IgD-negative memory B cell (primary cell): ENCODE results near the gene SOX1. TPM values are rescaled to one million over a fixed set of nuclear protein-coding genes. Genes with fewer than 3 reads are reported as not detected.

Source experiments
- H3K27ac Mint-ChIP-seq, 3 donors: one replicate each; pipeline ENCODE4 v1.8.0; 2020 to 2022; ENCODE audit warnings: mild to moderate bottlenecking in 3 of 3, mixed read lengths in 3 of 3, moderate library complexity in 1 of 3
- H3K27me3 Mint-ChIP-seq: one replicate; pipeline ENCODE4 v1.8.0; 2021; ENCODE audit warnings: mixed read lengths
- H3K36me3 Mint-ChIP-seq: one replicate; pipeline ENCODE4 v1.8.0; 2020; ENCODE audit warnings: mild to moderate bottlenecking, mixed read lengths
- H3K4me1 Mint-ChIP-seq, 3 donors: one replicate each; pipeline ENCODE4 v1.8.0; 2020 to 2022; ENCODE audit warnings: mixed read lengths in 3 of 3, mild to moderate bottlenecking in 1 of 3
- H3K4me3 Mint-ChIP-seq, 4 donors: one replicate each; pipeline ENCODE4 v1.8.0; 2020 to 2022; ENCODE audit warnings: mild to moderate bottlenecking in 4 of 4, mixed read lengths in 4 of 4, moderate library complexity in 3 of 4
- H3K9me3 Mint-ChIP-seq, 3 donors: one replicate each; pipeline ENCODE4 v1.8.0; 2020 to 2021; ENCODE audit warnings: mixed read lengths in 3 of 3, mild to moderate bottlenecking in 1 of 3
- polyA plus RNA-seq: library from polyadenylated mRNA; unstranded; fragments of 300-500 nt; fragmentation: Illumina TruSeq; gene quantifications from one replicate; pipeline ENCODE4 v1.2.3, GENCODE V29; 2021

The SOX1 gene
- polyA plus RNA-seq, 1 donor from 2014 or later = not detected

- Mint-ChIP-seq H3K9me3 (peaks cover 0 to 8% (median 3%) of the 10 kb centered on the region in 3 donors), H3K27ac (peak overlapping the region in 1 of 3 donors; percentile 56), H3K4me1 (peaks cover 0 to 3% (median 0%) of the 10 kb centered on the region in 3 donors), H3K4me3 (peak overlapping the region in 2 of 4 donors; percentile 22 to 57), H3K36me3 (no peaks in the 10 kb centered on the region), H3K27me3 (peaks cover 44% of the 10 kb centered on the region)
Observed at GRCh38 chr13:112055036-112055914, 11.7 kb upstream of the SOX1 start.

GRCh38 chr13:112055915-112056269 lies 11.1 kb upstream of the SOX1 start:
- H3K4me1 Mint-ChIP-seq = peaks cover 0 to 3% (median 0%) of the 10 kb centered on the region in 3 donors
- no peak overlapping the region for H3K27ac Mint-ChIP-seq
- H3K27me3 Mint-ChIP-seq = peaks cover 49% of the 10 kb centered on the region
- peaks cover 0 to 8% (median 3%) of the 10 kb centered on the region in 3 donors for H3K9me3 Mint-ChIP-seq
- H3K36me3 Mint-ChIP-seq = no peaks in the 10 kb centered on the region
- no peak overlapping the region for H3K4me3 Mint-ChIP-seq

GRCh38 chr13:112056284-112056727 lies 10.6 kb upstream of the SOX1 start:
- H3K27me3 Mint-ChIP-seq = peaks cover 49% of the 10 kb centered on the region
- no peak overlapping the region for H3K4me3 Mint-ChIP-seq
- H3K9me3 Mint-ChIP-seq = peaks cover 0 to 8% (median 3%) of the 10 kb centered on the region in 3 donors
- no peaks in the 10 kb centered on the region for H3K36me3 Mint-ChIP-seq
- no peak overlapping the region for H3K27ac Mint-ChIP-seq
- peaks cover 0 to 3% (median 0%) of the 10 kb centered on the region in 3 donors for H3K4me1 Mint-ChIP-seq

- no peaks in the 10 kb centered on the region for H3K36me3 Mint-ChIP-seq
- peaks cover 50% of the 10 kb centered on the region for H3K27me3 Mint-ChIP-seq
- H3K9me3 Mint-ChIP-seq = peaks cover 0 to 8% (median 3%) of the 10 kb centered on the region in 3 donors
- H3K4me3 Mint-ChIP-seq = no peak overlapping the region
- H3K4me1 Mint-ChIP-seq = peaks cover 0 to 3% (median 1%) of the 10 kb centered on the region in 3 donors
- peak overlapping the region in 1 of 3 donors; percentile 78 for H3K27ac Mint-ChIP-seq
Observed at GRCh38 chr13:112056739-112057438, 10.1 kb upstream of the SOX1 start.

- peaks cover 51% of the 10 kb centered on the region for H3K27me3 Mint-ChIP-seq
- peaks cover 0 to 3% (median 2%) of the 10 kb centered on the region in 3 donors for H3K4me1 Mint-ChIP-seq
- no peak overlapping the region for H3K4me3 Mint-ChIP-seq
- H3K36me3 Mint-ChIP-seq = no peaks in the 10 kb centered on the region
- H3K27ac Mint-ChIP-seq = no peak overlapping the region
- peaks cover 0 to 6% (median under 1%) of the 10 kb centered on the region in 3 donors for H3K9me3 Mint-ChIP-seq
Observed at GRCh38 chr13:112057439-112057735, 9.6 kb upstream of the SOX1 start.

- Mint-ChIP-seq H3K27me3 (peaks cover 53% of the 10 kb centered on the region), H3K27ac (no peak overlapping the region), H3K36me3 (no peaks in the 10 kb centered on the region), H3K4me3 (no peak overlapping the region), H3K4me1 (peaks cover 0 to 3% (median 2%) of the 10 kb centered on the region in 3 donors), H3K9me3 (peaks cover 0 to 6% (median 0%) of the 10 kb centered on the region in 3 donors)
Observed at GRCh38 chr13:112057736-112058518, 9.0 kb upstream of the SOX1 start.

- H3K4me1 Mint-ChIP-seq = peaks cover 0 to 5% (median 2%) of the 10 kb centered on the region in 3 donors
- H3K27ac Mint-ChIP-seq = no peak overlapping the region
- H3K9me3 Mint-ChIP-seq = peaks cover 0 to 6% (median 0%) of the 10 kb centered on the region in 3 donors
- H3K36me3 Mint-ChIP-seq = no peaks in the 10 kb centered on the region
- H3K4me3 Mint-ChIP-seq = no peak overlapping the region
- H3K27me3 Mint-ChIP-seq = peaks cover 52% of the 10 kb centered on the region
Observed at GRCh38 chr13:112058519-112058873, 8.5 kb upstream of the SOX1 start.

GRCh38 chr13:112058941-112059340 lies 8.0 kb upstream of the SOX1 start:
- no peaks in the 10 kb centered on the region for H3K36me3 Mint-ChIP-seq
- H3K4me3 Mint-ChIP-seq = no peak overlapping the region
- no peak overlapping the region for H3K27ac Mint-ChIP-seq
- peaks cover 0 to 5% (median 2%) of the 10 kb centered on the region in 3 donors for H3K4me1 Mint-ChIP-seq
- peaks cover 0 to 6% (median 0%) of the 10 kb centered on the region in 3 donors for H3K9me3 Mint-ChIP-seq
- H3K27me3 Mint-ChIP-seq = peaks cover 55% of the 10 kb centered on the region

- Mint-ChIP-seq H3K27ac (peak overlapping the region in 1 of 3 donors; percentile 47), H3K4me3 (peak overlapping the region in 1 of 4 donors; percentile 60), H3K36me3 (no peaks in the 10 kb centered on the region), H3K9me3 (peaks cover 0 to 6% (median 0%) of the 10 kb centered on the region in 3 donors), H3K4me1 (peaks cover 0 to 5% (median 2%) of the 10 kb centered on the region in 3 donors), H3K27me3 (peaks cover 60% of the 10 kb centered on the region)
Observed at GRCh38 chr13:112059457-112060281, 7.3 kb upstream of the SOX1 start.

GRCh38 chr13:112060282-112060830 lies 6.6 kb upstream of the SOX1 start:
- Mint-ChIP-seq H3K9me3 (peaks cover 0 to 7% (median 0%) of the 10 kb centered on the region in 3 donors), H3K36me3 (no peaks in the 10 kb centered on the region), H3K4me3 (peak overlapping the region in 1 of 4 donors; percentile 45), H3K27me3 (peaks cover 59% of the 10 kb centered on the region), H3K4me1 (peaks cover 0 to 4% (median 2%) of the 10 kb centered on the region in 3 donors), H3K27ac (no peak overlapping the region)

GRCh38 chr13:112060899-112061366 lies 6.0 kb upstream of the SOX1 start:
- Mint-ChIP-seq H3K36me3 (no peaks in the 10 kb centered on the region), H3K9me3 (peaks cover 0 to 6% (median 0%) of the 10 kb centered on the region in 3 donors), H3K4me3 (peak overlapping the region in 1 of 4 donors; percentile 43), H3K4me1 (peaks cover 0 to 4% (median 2%) of the 10 kb centered on the region in 3 donors), H3K27ac (no peak overlapping the region), H3K27me3 (peaks cover 63% of the 10 kb centered on the region)

- no peak overlapping the region for H3K4me3 Mint-ChIP-seq
- no peak overlapping the region for H3K27ac Mint-ChIP-seq
- H3K4me1 Mint-ChIP-seq = peaks cover 0 to 4% (median 2%) of the 10 kb centered on the region in 3 donors
- H3K36me3 Mint-ChIP-seq = no peaks in the 10 kb centered on the region
- H3K9me3 Mint-ChIP-seq = peaks cover 0 to 6% (median 0%) of the 10 kb centered on the region in 3 donors
- peaks cover 64% of the 10 kb centered on the region for H3K27me3 Mint-ChIP-seq
Observed at GRCh38 chr13:112061367-112062061, 5.4 kb upstream of the SOX1 start.

GRCh38 chr13:112062072-112062567 lies 4.8 kb upstream of the SOX1 start:
- H3K27me3 Mint-ChIP-seq = peaks cover 64% of the 10 kb centered on the region
- no peaks in the 10 kb centered on the region for H3K36me3 Mint-ChIP-seq
- H3K27ac Mint-ChIP-seq = no peak overlapping the region
- peaks cover 0 to 4% (median 2%) of the 10 kb centered on the region in 3 donors for H3K4me1 Mint-ChIP-seq
- peaks cover 0 to 6% (median 0%) of the 10 kb centered on the region in 3 donors for H3K9me3 Mint-ChIP-seq
- H3K4me3 Mint-ChIP-seq = no peak overlapping the region
